ENCODE measurements around the gene UPK3B.
"Not testable (repeated sequence)": the region's sequence is repeated elsewhere in the genome, so short reads cannot be mapped to it uniquely, and the experiment has no call there.

DNA sequence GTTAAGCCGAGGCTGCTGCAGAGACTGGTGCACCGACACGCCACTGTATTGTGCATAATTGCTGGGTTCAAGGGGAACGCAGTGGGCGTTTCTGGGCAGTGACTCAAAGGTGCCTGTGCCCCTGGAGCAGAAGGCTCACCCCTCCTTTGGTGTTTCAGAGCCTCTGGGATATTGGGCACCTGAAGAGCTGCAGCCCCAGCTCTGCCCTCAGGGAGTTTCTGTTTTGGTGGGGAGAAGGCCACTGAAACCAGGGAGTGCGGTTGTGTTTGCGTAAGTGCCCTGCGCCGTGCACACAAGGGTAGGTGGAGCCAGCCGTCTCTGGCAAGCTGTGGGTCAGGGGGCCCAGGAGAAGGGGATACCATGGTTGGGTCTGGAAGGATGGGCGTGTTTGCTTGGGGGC is 34.1 kb upstream of the UPK3B start:
- not testable (repeated sequence) for TF ChIP-seq ZNF788 (CRISPR knock-in tag; IDR thresholded peaks at IDR 0.05; ENCODE audit: borderline replicate concordance); EED (CRISPR knock-in tag; IDR thresholded peaks at IDR 0.05); PAF1 (CRISPR knock-in tag; IDR thresholded peaks at IDR 0.05); ZSCAN20 (CRISPR knock-in tag; IDR thresholded peaks at IDR 0.05; ENCODE audit: borderline replicate concordance); CHCHD3 (CRISPR knock-in tag; IDR thresholded peaks at IDR 0.05); KLF16 (CRISPR knock-in tag; IDR thresholded peaks at IDR 0.05)

Data from HepG2 (cell line).